HL-60 (cell line): Measurements from ENCODE around the gene PRDM10.

Experiments
- DNase-seq, 2 experiments: peaks; one replicate each; pipeline ENCODE4 v3.0.0-alpha.2; 2010 to 2020; ENCODE audit warnings: low read depth in 1 of 2, low spot score in 1 of 2
- H3K27ac ChIP-seq: fragments of 250-450 bp; sonication (Bioruptor Pico); replicated peaks from 2 replicates; pipeline ENCODE4 v1.5.1; 2020; ENCODE audit warnings: mild to moderate bottlenecking, moderate library complexity
- H3K27me3 ChIP-seq: fragments of 250-450 bp; sonication (Bioruptor Pico); 2 replicates; pipeline ENCODE4 v1.5.1; 2021; ENCODE audit warnings: mild to moderate bottlenecking, moderate library complexity; ENCODE audit not compliant: insufficient read depth, poor library complexity, severe bottlenecking
- H3K4me3 ChIP-seq: replicated peaks from 2 replicates; pipeline ENCODE4 v1.5.1; 2011; ENCODE audit warnings: mild to moderate bottlenecking, control low read depth, low read length; ENCODE audit not compliant: insufficient read depth
- CTCF ChIP-seq: IDR thresholded peaks from one replicate; pipeline ENCODE4 v1.5.1; 2011; ENCODE audit warnings: low read length, control low read depth, inconsistent platforms; ENCODE audit not compliant: insufficient read depth
- GABPA ChIP-seq: IDR thresholded peaks from 2 replicates; pipeline ENCODE4 v1.6.1; 2012; ENCODE audit warnings: low read depth
- POLR2AphosphoS5 ChIP-seq: IDR thresholded peaks from 2 replicates; pipeline ENCODE4 v1.6.1; 2012; ENCODE audit warnings: low read depth
- REST ChIP-seq: IDR thresholded peaks from 2 replicates; pipeline ENCODE4 v1.6.1; 2012; ENCODE audit warnings: low read depth; ENCODE audit not compliant: insufficient replicate concordance
- SPI1 ChIP-seq: IDR thresholded peaks from 2 replicates; pipeline ENCODE4 v1.6.1; 2012; ENCODE audit warnings: low read depth, mild to moderate bottlenecking, borderline replicate concordance

The PRDM10 gene

GRCh38 chr11:129980086-129980485 is 22.5 kb downstream of the PRDM10 start:
- no peaks in the 10 kb centered on the region for H3K27me3 ChIP-seq
- H3K27ac ChIP-seq, result no peak overlapping the region
- TF ChIP-seq POLR2AphosphoS5 (no peak), GABPA (no peak), SPI1 (no peak), REST (no peak), CTCF (no peak)
- DNase-seq, result no peak
- H3K4me3 ChIP-seq, result no peak overlapping the region

GRCh38 chr11:129979046-129979605 is 23.5 kb downstream of the PRDM10 start:
- Histone ChIP-seq H3K27ac (no peak overlapping the region), H3K27me3 (no peaks in the 10 kb centered on the region), H3K4me3 (no peak overlapping the region)
- DNase-seq, result no peak
- TF ChIP-seq GABPA (no peak), SPI1 (no peak), CTCF (no peak), POLR2AphosphoS5 (no peak), REST (no peak)

GRCh38 chr11:129978447-129978846 is 24.2 kb downstream of the PRDM10 start:
- H3K27me3 ChIP-seq, result no peaks in the 10 kb centered on the region
- no peak for DNase-seq
- TF ChIP-seq POLR2AphosphoS5 (no peak), GABPA (no peak), REST (no peak), CTCF (no peak), SPI1 (no peak)

More at GRCh38 chr11:129978447-129978846, 24.2 kb downstream of the PRDM10 start:
- H3K4me3 ChIP-seq, result no peak overlapping the region
- no peak overlapping the region for H3K27ac ChIP-seq
